Activated naive CD8-positive, alpha-beta T cell treated with anti-CD3 and anti-CD28 coated beads, Interleukin-2, amount 50 U/mL, for 24 hours (primary cell): Measurements from ENCODE around the gene NTRK2.

Experiments
- ATAC-seq: fragments of 150-1000 bp; cut with Tn5 transposase; one replicate; pipeline ENCODE4 v1.10.0; 2021
- DNase-seq: peaks from one replicate; pipeline ENCODE4 v3.0.0; 2021
- H3K27ac Mint-ChIP-seq: one replicate; pipeline ENCODE4 v1.8.0; 2021; ENCODE audit warnings: mild to moderate bottlenecking, mixed read lengths
- H3K27me3 Mint-ChIP-seq: one replicate; pipeline ENCODE4 v1.8.0; 2021; ENCODE audit warnings: mixed read lengths
- H3K36me3 Mint-ChIP-seq: one replicate; pipeline ENCODE4 v1.8.0; 2021; ENCODE audit warnings: low read depth, mixed read lengths
- H3K4me1 Mint-ChIP-seq: one replicate; pipeline ENCODE4 v1.8.0; 2021; ENCODE audit warnings: mixed read lengths
- H3K4me3 Mint-ChIP-seq: one replicate; pipeline ENCODE4 v1.8.0; 2021; ENCODE audit warnings: mild to moderate bottlenecking, moderate library complexity, mixed read lengths
- H3K9me3 Mint-ChIP-seq: one replicate; pipeline ENCODE4 v1.8.0; 2021; ENCODE audit warnings: mixed read lengths

The NTRK2 gene

GRCh38 chr9:84988621-84989020 is 319.1 kb downstream of the NTRK2 start:
- ATAC-seq (no peak), DNase-seq (no peak)
- no peaks in the 10 kb centered on the region for H3K9me3 Mint-ChIP-seq
- H3K4me1 Mint-ChIP-seq, result no peaks in the 10 kb centered on the region
- no peaks in the 10 kb centered on the region for H3K36me3 Mint-ChIP-seq
- H3K27ac Mint-ChIP-seq, result no peak overlapping the region
- peaks cover 2% of the 10 kb centered on the region for H3K27me3 Mint-ChIP-seq
- no peak overlapping the region for H3K4me3 Mint-ChIP-seq

DNA sequence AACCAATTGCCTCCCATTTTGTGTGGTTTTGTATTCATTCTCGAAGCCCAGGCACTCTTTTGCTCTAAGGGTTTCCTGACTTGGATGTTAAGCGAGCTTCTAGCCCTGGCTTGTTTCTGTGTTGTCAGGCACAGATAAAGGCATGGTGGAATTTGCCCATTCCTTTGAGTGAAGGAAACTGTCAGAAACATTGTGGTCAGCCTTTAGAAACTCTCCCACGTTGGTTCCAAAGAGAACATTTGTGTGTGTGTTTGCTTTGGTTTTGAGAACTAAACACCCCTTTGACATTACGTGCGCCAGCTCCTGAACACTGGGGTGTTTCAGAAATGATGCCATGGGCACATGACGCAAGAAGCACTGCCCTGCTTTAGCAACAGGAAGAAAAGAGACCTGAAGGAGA is 320.9 kb downstream of the NTRK2 start:
- Mint-ChIP-seq H3K36me3 (no peaks in the 10 kb centered on the region), H3K27me3 (peaks cover 7% of the 10 kb centered on the region), H3K9me3 (no peaks in the 10 kb centered on the region), H3K27ac (no peak overlapping the region), H3K4me1 (no peaks in the 10 kb centered on the region), H3K4me3 (no peak overlapping the region)
- ATAC-seq, result no peak
- DNase-seq, result no peak

- DNase-seq (no peak), ATAC-seq (no peak)
- Mint-ChIP-seq H3K27ac (no peak overlapping the region), H3K4me3 (no peak overlapping the region), H3K4me1 (no peaks in the 10 kb centered on the region), H3K27me3 (peaks cover 7% of the 10 kb centered on the region), H3K36me3 (no peaks in the 10 kb centered on the region), H3K9me3 (no peaks in the 10 kb centered on the region)
Observed at GRCh38 chr9:84990850-84991513, 321.5 kb downstream of the NTRK2 start.

DNA sequence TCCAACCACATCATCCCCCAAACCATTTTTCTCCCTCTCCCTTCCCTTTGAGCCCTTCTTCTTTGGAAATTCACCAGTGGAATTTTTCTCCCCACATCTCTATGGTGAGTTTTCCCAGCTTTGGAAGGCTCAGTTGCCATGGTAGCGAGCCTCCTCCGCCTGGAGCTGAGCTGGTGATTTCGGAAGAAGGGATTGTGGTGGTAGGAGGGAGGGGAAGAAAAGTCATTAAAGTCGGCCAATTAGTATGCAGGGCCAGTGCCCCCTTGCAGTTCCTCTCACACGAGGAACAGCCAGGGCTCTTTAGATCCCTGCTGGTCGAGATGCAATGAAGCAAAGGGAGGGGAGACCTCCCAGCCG is 322.0 kb downstream of the NTRK2 start:
- Mint-ChIP-seq H3K4me3 (no peak overlapping the region), H3K36me3 (no peaks in the 10 kb centered on the region), H3K4me1 (no peaks in the 10 kb centered on the region), H3K9me3 (no peaks in the 10 kb centered on the region), H3K27me3 (peaks cover 7% of the 10 kb centered on the region), H3K27ac (no peak overlapping the region)
- no peak for DNase-seq
- no peak for ATAC-seq

- no peak overlapping the region for H3K4me3 Mint-ChIP-seq
- no peaks in the 10 kb centered on the region for H3K36me3 Mint-ChIP-seq
- no peak overlapping the region for H3K27ac Mint-ChIP-seq
- no peaks in the 10 kb centered on the region for H3K9me3 Mint-ChIP-seq
- ATAC-seq (no peak), DNase-seq (no peak)
- no peaks in the 10 kb centered on the region for H3K4me1 Mint-ChIP-seq
- peaks cover 7% of the 10 kb centered on the region for H3K27me3 Mint-ChIP-seq
Observed at GRCh38 chr9:84992381-84992780, 322.9 kb downstream of the NTRK2 start.

- no peak overlapping the region for H3K4me3 Mint-ChIP-seq
- H3K9me3 Mint-ChIP-seq, result no peaks in the 10 kb centered on the region
- no peaks in the 10 kb centered on the region for H3K36me3 Mint-ChIP-seq
- no peaks in the 10 kb centered on the region for H3K4me1 Mint-ChIP-seq
- DNase-seq, result no peak
- H3K27me3 Mint-ChIP-seq, result peaks cover 7% of the 10 kb centered on the region
- no peak overlapping the region for H3K27ac Mint-ChIP-seq
- no peak for ATAC-seq
Observed at GRCh38 chr9:84993105-84993504, 323.6 kb downstream of the NTRK2 start.

- DNase-seq, result no peak
- peaks cover 9% of the 10 kb centered on the region for H3K9me3 Mint-ChIP-seq
- H3K27me3 Mint-ChIP-seq, result peaks cover 9% of the 10 kb centered on the region
- no peak overlapping the region for H3K27ac Mint-ChIP-seq
- H3K36me3 Mint-ChIP-seq, result no peaks in the 10 kb centered on the region
- H3K4me3 Mint-ChIP-seq, result no peak overlapping the region
- no peak for ATAC-seq
- H3K4me1 Mint-ChIP-seq, result no peaks in the 10 kb centered on the region
Observed at GRCh38 chr9:84996029-84996428, 326.5 kb downstream of the NTRK2 start.

- Mint-ChIP-seq H3K9me3 (peaks cover 14% of the 10 kb centered on the region), H3K36me3 (no peaks in the 10 kb centered on the region), H3K27me3 (peaks cover 9% of the 10 kb centered on the region), H3K27ac (no peak overlapping the region), H3K4me3 (no peak overlapping the region), H3K4me1 (no peaks in the 10 kb centered on the region)
- no peak for ATAC-seq
- DNase-seq, result no peak
Observed at GRCh38 chr9:84996716-84997115, 327.2 kb downstream of the NTRK2 start.

- no peak overlapping the region for H3K27ac Mint-ChIP-seq
- H3K36me3 Mint-ChIP-seq, result no peaks in the 10 kb centered on the region
- no peaks in the 10 kb centered on the region for H3K4me1 Mint-ChIP-seq
- no peak for ATAC-seq
- peaks cover 9% of the 10 kb centered on the region for H3K27me3 Mint-ChIP-seq
- H3K4me3 Mint-ChIP-seq, result no peak overlapping the region
- peaks cover 14% of the 10 kb centered on the region for H3K9me3 Mint-ChIP-seq
- no peak for DNase-seq
Observed at GRCh38 chr9:84997472-84997871, 327.9 kb downstream of the NTRK2 start.

GRCh38 chr9:84998639-84999038 is 329.1 kb downstream of the NTRK2 start:
- H3K9me3 Mint-ChIP-seq, result peaks cover 14% of the 10 kb centered on the region
- H3K27me3 Mint-ChIP-seq, result peaks cover 7% of the 10 kb centered on the region
- no peaks in the 10 kb centered on the region for H3K4me1 Mint-ChIP-seq
- no peaks in the 10 kb centered on the region for H3K36me3 Mint-ChIP-seq
- H3K4me3 Mint-ChIP-seq, result no peak overlapping the region
- ATAC-seq (no peak), DNase-seq (no peak)
- H3K27ac Mint-ChIP-seq, result no peak overlapping the region

DNA sequence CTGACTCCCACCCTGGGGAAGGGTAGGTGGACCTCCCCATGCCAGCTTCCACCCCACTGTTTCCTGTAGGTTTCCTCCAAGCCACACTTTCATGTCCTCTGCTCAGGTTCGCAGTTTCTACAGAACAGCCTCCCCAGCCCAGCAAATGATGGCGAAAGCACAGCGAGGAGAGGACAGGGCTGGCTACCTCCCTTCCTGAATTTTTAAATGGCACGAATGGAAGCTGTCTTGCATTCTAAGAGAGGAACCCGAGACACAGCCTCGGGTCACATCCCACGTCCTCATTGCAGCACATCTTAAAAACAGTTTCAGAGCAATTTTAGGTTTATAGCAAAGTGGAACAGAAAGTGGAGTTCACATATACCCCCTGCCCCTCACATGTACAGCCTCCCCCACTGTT is 330.3 kb downstream of the NTRK2 start:
- Mint-ChIP-seq H3K4me1 (no peaks in the 10 kb centered on the region), H3K27ac (no peak overlapping the region), H3K36me3 (no peaks in the 10 kb centered on the region), H3K27me3 (peaks cover 2% of the 10 kb centered on the region), H3K4me3 (no peak overlapping the region), H3K9me3 (peaks cover 14% of the 10 kb centered on the region)
- no peak for DNase-seq
- ATAC-seq, result no peak

DNA sequence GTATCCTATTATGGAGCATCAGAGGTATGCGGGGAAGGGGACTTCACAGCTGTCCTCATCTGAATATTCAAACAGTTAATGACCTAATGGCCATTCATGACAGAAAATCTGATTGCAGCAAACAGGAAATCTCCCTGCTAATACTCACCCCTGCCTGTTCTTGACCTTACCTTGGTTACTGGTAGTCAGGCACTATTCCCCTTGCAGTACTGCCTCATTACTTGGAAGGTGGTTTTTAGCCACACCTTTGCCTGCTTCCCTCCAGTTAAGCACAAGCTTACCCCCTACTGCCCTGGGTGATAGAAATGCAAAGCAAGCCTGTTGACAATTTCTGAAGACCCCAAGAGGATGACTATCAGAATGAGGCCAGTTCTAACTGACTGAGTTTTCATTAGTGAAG is 332.4 kb downstream of the NTRK2 start:
- no peak for ATAC-seq
- Mint-ChIP-seq H3K4me3 (no peak overlapping the region), H3K27me3 (peaks cover 2% of the 10 kb centered on the region), H3K36me3 (no peaks in the 10 kb centered on the region), H3K9me3 (peaks cover 14% of the 10 kb centered on the region), H3K27ac (no peak overlapping the region), H3K4me1 (no peaks in the 10 kb centered on the region)
- no peak for DNase-seq

DNA sequence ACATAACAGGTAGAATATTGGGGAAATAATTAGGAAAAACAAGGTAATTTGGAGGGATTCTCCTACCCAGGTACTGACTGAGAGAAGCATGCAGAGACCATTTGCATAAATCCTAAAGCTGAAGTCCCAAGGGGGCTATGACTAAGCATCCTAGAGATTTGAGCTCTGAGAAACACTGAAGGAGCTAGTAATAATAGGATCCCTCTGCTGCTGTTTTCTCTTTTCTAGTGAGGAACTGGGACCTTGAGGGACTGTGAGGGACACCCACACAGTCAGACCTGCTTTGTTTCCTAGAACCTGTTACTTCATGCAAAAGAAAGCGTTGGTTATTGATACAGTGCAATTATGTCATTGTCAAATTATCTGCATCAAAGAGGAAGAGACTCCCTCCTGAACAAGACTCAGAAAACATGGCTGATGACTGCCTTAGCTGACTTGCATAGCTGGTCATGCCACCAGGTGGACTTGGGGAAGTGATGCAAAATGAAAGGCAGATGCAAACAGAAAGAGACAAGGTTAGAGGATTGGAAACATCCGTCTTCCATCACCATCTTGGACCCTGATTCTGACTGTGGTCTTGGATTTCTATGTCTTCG is 335.4 kb downstream of the NTRK2 start:
- Mint-ChIP-seq H3K27me3 (peaks cover 4% of the 10 kb centered on the region), H3K4me1 (no peaks in the 10 kb centered on the region), H3K9me3 (peaks cover 14% of the 10 kb centered on the region), H3K27ac (no peak overlapping the region), H3K4me3 (no peak overlapping the region), H3K36me3 (no peaks in the 10 kb centered on the region)
- DNase-seq (no peak), ATAC-seq (no peak)

DNA sequence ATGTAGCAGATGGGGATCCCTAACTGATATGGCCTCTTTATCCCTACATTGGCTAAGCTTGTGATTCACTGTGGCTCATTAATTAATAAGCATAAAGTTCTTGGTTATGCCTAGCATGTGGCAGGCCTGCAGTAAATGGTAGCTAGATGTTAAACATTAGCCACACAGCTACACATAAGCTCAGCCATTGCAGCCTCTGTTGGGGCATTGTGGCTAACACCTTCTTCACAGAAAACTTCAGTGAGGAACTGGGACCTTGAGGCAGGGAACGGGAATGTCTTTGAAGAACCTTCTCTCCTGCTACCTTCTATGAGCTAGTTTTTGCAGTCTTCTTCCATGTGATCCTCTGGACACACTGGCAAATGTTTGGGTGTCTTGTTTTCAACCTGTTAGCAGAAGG is 338.2 kb downstream of the NTRK2 start:
- Mint-ChIP-seq H3K9me3 (no peaks in the 10 kb centered on the region), H3K27ac (no peak overlapping the region), H3K27me3 (peaks cover 1% of the 10 kb centered on the region), H3K4me3 (no peak overlapping the region), H3K36me3 (no peaks in the 10 kb centered on the region), H3K4me1 (no peaks in the 10 kb centered on the region)
- ATAC-seq, result no peak
- no peak for DNase-seq

DNA sequence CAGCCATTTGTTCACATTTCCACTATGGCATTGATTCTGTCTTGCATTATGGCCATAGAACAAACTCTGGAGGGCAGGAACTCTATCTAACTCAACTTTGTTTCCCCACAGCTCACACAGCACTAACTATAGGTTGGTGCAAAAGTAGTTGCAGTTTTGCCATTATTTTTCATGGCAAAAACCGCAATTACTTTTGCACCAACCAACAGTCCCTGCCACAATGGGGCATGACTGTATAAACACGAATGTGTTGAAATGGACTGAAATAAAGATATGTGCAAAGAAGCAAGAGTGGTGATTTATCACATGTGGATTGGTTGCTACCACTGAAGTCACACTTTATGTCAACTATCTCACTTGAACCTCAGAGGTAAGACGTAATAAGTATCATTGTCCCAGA is 338.7 kb downstream of the NTRK2 start:
- Mint-ChIP-seq H3K27me3 (peaks cover 1% of the 10 kb centered on the region), H3K9me3 (no peaks in the 10 kb centered on the region), H3K4me3 (no peak overlapping the region), H3K36me3 (no peaks in the 10 kb centered on the region), H3K4me1 (no peaks in the 10 kb centered on the region), H3K27ac (no peak overlapping the region)
- no peak for ATAC-seq
- DNase-seq, result no peak

- Mint-ChIP-seq H3K9me3 (no peaks in the 10 kb centered on the region), H3K4me3 (no peak overlapping the region), H3K36me3 (no peaks in the 10 kb centered on the region), H3K4me1 (no peaks in the 10 kb centered on the region), H3K27me3 (peaks cover 4% of the 10 kb centered on the region), H3K27ac (no peak overlapping the region)
- DNase-seq, result no peak
- no peak for ATAC-seq
Observed at GRCh38 chr9:85009251-85009650, 339.7 kb downstream of the NTRK2 start.
